DMS53 treated with DMSO at 0.1 percent for 48 hours (cell line): ENCODE data around the gene CSRP3.
"Not testable (repeated sequence)": the region's sequence is repeated elsewhere in the genome, so short reads cannot be mapped to it uniquely, and the experiment has no call there.

ENCODE experiments used
- DNase-seq: peaks from one replicate; lab custom pipeline; 2025; ENCODE audit not compliant: unreplicated experiment; lab: John Stamatoyannopoulos, UW

The CSRP3 gene

DNA sequence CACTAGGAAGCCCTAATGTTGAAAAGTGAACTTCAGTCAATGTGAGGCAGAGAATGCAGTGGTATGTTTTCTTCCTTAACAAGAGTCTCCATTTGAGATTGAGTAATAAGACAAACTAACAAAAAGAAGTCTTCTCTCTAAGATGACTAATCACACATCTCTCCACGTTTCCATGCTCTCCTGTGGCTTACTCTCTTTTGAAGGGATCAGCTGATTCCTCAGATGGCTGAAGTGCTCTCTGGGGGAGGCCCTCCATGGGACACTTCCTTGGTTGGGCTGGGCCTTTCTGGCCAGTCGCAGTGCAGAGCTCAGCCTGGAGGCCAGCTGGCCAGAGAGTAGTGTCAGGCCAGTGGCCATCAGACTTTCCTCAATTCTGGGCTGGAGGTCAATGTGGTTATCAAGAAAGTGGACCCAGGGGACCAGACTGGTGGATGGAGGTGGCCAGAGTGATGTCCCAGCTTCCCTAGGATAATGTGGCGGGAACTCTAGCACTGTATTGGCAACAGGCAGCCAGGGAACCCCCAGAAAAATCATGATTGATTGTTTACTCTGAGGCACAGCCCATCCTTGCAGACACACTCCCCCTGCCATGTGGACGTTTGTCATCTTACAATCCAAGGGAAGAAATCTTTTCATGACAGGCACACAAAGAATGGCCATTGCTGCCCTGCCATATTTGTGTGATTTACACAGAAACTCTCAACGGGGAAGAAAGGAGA lies 14.5 kb downstream of the CSRP3 start:
- no peak for DNase-seq

DNA sequence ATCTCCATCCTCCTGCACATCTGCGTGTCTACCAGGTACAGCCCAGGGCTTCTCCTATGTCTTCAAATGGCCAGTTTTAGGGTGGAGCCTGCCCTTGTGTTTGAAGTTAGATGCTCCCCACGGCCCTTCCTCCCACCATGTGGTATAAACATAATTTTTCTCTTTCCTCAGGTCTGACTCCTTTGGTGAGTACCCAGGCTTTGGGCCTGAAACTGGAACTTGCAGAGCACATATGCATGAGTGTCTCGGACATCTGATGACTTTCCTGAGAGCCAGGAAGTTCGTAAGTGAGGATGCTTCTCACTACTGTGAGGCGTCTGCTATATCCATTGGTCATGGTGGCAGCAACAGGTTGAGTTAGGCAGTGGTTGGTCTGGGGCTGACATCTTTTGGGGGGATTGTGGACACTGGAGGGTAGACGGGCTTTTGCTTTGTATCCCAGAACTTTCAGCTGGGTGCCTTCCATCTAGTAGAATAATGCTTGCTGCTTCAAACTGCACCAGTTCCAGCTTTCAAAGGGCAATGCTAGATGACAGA lies 16.2 kb downstream of the CSRP3 start:
- DNase-seq: no peak

DNA sequence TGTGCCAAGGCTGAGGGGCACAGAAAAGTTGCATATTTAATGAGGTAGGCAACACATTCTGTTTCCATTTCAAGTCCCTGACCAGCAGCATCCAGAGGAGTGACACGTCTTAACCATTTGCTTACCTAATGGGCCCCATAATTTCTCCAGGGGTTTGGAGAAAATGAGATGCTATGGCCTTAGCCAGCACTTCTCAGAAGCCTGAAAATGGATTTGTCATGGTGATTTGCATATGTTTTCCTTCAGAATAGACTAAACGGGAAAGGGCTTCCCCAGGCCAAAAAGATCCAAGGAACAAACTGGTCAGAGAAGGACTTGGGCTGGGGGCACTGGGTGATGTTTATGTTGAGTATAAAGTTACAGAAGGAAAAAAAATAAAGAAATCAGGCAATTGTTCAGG lies 16.7 kb downstream of the CSRP3 start:
- no peak for DNase-seq

DNA sequence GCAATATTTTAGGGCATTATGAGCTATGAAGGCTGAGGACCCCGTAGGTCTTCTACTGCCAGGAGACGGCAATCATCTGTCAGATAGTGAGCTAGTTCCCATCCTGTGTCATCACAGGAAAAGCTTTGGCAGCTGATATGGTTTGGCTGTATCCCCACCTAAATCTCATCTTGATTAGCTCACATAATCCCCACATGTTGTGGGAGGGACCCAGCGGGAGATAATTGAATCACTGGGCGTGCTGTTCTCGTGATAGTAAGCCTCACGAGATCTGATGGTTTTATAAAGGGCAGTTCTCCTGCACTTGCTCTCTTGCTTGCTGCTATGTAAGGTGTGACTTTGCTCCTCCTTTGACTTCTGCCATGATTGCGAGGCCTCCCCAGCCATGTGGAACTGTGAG lies 18.1 kb downstream of the CSRP3 start:
- no peak for DNase-seq

DNA sequence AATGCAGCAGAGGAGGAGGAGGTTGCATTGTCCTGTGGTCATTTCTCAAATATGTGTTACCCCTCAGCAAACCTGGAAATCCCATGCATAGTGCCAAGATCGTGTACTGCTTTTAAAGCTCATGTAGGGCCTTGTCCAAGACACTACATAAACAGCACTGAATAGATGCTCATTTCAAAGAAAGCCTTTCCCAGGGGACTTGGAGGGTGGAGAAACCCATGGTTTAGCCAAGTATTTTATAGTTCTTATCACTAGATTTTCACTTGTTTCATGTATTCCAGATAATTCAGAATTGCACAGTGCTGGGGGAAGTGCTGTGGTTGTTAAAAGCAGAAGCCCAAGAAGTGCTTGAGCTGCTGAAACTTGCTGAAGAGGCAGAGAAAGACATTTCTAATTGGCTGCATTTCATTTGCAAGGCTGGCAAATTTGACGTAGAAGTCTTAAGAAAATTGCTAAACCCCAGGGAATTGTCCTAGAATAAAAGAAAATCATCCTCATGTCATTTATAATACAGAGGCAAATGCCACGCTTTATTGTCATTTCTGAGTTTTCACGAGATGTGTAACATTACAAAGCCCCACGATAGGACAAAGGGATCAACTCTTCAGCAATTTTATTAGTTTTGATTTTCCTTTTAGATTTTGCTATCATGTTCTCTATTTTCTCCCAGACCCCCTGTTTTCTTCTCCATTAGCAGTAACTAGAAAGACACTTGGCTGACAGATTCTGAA lies 20.1 kb downstream of the CSRP3 start:
- no peak for DNase-seq

DNA sequence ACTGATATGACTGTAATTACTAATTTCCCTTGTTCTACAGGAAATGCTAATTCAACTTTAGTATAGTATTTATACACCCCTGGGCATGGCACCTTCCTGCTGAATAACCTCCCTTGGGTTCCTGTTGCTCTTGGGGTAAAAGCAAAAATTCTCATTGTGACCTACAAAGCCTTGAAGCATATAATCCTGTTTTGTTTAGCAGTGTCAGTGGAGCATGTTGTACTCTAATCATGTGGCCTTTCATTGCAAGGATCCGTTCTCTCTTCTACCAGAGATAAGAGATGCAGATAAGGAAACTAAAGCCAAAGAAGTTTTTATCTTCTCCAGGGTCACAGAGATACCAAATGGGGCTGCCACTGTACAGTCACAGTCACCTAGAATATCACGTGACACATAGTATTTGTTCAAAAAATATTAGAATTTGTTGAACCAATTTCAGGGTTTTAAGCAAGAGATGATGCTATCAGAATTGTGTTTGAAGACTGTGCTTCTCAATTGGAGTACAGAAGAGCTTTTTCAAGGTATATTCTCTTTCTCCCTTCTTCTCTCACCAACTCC lies 25.1 kb downstream of the CSRP3 start:
- no peak for DNase-seq

DNA sequence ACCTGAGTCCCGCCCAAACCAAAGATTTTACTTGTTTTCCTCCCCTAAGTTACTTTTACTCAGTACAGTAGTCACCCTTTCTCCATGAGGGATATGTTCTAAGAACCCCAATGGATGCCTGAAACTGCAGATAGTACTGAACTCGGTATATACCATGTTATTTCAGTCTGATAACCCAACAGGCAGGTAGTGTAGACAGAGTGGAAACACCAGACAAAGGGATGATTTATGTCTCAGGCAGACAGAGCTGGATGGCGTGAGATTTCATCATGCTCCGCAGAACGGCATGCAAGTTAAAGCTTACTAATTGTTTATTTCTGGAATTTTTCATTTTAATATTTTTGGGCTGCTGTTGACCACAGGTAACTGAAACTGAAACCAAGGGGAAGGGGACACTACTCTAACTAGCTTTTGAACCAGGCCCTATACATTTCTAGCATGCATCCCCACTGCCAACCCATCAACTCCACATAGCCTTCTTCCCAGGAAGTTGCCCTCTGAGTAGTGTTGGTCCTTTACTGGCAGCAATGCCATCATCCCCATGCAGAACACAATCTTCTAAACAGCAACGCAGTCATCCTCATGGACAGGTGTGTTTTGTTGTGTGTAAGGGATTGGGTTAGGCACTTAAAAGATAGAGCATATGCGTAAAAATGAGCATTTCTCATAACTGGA lies 27.7 kb downstream of the CSRP3 start:
- DNase-seq: no peak

DNA sequence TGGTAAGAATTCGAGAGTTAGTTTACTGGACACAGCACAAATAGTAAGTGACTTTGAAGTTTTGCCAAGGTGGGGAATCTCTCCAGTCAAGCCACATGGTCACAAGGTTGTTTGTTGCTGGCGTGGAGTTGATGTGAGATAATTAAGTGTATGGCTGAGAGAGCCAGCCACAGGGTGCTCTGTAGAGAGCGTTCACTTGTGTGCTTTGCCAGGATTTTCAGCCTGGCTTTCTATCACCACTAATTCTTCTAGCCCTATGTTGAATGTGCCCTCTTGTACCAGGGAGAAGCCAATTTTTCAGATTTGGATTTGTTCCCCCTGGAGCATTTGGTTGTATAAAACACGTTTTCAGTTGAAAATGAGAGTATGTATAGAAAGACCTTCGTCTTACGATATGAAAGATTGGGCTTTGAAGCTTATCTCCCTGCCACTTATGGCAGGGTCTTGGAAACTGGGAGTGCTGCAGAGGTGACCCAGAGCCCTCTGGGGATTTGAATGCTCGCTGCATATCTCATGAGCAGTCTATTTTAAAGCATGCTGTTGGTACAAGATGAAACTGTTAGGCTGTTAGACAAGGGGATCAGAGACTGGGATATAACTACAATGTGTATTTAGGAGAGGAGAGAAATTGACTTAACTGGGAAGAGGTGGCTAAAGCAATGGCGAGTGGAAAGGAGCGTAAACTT lies 28.6 kb downstream of the CSRP3 start:
- DNase-seq: no peak

DNA sequence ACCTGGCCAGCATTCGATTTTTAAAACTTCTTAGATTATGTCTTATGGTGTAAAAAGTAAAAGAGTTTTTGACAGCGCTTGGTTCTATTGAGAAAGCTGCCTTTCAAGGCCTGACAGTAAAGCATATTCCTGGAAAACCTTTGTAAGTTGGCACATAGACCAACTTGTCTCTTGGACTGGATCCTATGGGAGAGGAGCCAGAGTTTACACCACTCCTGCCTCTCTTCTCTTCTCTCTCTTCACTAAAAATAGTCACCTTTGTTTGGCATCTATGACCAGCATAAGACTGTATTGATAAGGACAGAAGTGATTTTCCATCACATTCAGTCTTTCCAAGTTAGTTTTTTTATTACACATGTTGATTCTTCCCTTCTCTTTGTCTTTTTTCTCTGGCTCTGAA lies 33.7 kb downstream of the CSRP3 start:
- no peak for DNase-seq

DNA sequence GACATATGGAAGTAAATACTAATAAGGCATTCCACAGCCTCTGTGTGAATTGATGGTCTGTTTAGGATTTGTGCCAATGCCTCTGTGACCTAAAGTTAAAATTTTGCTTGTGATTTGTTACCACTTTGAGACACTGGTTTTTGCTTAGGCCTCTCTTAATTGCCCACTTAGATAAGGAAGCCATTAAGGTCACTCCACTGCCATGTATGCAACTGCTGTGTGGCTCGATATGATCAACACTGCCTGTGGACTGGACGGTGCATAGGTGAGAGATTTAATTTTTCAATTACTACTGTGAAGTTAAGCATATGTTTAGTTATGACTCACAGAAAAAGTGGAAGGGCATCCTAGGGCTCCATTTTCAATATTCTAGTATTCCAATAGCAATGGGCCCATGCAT lies 36.9 kb downstream of the CSRP3 start:
- DNase-seq: no peak

DNA sequence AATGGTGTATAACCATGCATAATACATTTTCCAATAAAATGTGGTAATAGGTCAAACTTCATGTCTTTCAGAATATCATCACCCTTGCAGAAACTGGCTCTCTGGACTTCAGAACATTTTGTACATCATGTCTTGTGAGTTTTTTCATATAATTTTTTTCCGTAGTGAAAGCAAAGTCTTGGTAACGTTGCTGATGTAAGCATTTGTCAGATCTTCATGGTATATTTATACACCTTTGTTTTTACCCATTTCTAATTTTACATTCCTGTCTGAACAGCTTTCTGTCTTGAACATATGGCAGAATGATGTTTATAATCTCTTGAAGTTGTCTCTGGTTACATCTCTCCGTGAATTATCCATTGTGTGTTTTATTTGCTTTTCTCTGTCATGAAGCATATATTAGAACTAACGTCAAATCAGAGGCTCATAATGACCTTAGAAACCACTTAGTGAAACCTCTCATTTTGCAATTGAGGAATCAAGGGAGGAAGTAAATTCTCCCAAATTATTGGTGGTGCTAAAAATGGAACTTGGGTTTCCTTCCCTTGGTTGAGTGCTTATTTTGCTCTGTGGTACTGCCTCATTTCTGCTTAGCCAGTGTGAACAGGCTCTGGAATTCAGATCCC lies 37.4 kb downstream of the CSRP3 start:
- DNase-seq: peak; percentile 86

DNA sequence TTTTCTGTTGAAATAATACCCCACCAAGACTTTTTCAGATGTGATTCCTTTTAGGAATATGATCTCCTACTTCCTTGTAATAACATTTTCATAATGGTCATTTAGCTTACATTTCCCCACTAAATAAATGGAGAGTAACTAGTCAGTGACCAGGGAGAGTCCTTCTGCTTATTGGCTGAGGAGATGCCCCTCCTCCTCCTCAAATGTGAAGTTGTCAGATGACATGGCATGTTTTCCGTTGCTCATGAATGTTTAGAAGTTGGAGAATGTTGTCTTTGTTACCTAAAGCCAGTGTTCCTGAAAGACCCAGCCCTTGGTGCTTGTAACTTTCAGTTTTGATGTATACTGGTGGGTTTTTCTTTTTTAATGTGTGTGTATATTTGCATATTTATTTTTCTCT lies 38.2 kb downstream of the CSRP3 start:
- no peak for DNase-seq

DNA sequence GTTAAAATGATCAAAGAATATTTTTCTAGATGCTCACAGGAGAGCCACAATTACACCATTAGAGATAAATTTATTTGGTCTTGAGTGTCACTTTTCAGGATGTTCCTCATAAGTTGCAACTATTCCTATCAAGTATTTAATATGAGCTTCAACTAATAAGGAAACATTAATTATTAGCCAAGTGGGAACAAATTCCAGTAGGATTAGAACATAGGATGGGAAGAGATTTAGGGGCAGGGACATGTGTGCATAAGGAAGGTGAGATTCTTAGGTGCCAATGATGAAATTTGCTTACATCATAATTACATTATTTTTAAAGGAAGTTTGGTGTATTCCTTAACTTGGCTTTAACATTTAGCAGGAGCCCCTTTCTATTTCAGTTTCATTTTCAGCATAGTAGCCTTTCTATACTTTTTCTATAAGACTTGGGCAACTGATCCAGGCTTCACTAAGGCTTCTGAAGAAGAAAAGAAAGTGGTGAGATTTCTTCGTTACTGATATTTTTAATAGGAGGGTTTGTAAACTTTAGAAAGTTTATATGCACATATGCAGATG lies 38.8 kb downstream of the CSRP3 start:
- DNase-seq: no peak

DNA sequence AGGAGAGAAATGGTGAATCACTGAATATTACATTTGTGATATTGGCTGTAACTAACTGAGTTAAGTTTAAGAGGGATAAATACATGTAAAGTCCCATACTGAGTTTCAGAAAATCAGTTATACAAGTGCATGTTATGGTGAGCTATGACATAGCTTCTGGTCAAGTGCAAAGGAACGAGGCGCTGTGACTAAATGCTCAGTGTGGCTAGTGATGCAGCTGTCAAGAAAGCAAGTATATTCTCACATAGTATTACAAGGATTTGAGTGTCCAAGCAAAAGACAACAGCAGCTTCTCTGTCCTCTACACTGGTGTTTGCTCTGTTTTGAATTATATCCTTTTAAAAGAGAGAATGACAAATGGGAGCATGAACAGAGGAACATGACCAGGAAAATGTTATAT lies 40.1 kb downstream of the CSRP3 start:
- DNase-seq: no peak

DNA sequence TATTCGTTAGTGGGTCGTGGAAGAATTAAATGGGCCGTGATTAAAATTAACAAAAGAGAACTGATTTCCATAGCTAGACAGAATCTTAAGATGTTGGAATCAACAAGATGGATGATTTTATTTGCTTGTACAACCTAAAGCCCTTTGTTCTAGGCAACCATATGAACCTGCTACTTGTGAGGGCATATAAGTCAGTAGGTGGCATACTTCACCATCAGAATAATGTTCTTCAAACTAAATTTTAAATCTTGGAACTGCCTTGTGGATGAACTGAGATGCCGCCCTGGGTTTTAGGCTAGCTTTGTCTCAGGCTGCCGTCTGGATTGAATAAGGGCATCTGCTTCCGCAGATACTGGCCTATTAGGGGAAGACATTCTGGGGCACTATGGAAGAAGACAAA lies 40.9 kb downstream of the CSRP3 start:
- DNase-seq: no peak

DNA sequence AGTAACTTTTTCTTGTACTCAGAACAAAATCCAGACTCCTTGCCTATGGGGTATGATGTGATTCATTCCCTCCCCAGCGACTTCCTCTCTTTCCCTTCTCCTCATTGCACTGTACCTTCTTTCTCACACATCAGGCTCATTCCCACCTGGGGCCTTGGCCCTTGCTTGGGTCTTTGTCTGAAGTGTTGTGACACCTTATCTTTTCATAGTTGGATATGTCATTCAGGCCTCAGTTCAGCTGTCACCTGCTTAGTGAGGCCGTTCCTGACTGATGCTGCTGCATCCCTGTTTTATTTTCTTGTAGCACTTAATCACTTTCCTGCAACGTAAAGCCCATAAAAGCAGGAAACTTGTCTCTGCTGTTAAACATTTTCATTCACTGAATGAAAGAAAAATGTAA lies 44.9 kb downstream of the CSRP3 start:
- DNase-seq: no peak

DNA sequence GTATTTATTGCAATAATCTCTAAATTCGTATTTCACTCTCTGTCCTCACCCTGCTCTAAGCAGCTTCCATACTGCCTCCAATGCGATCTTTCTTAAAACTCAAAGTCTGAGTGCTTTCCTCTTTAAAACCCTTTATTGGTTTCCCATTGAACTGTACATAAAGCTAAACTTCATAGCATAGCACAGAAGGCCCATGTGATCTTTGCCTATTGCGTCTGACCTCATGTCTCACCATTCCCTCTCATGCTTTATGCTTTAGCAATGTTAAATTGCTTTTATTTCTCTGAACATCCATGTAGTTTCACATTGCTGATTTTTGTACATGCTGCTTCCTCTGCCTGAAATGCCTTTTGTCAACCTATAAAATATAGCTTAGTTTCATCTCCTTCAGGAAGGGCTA lies 56.5 kb downstream of the CSRP3 start:
- DNase-seq: no peak

DNA sequence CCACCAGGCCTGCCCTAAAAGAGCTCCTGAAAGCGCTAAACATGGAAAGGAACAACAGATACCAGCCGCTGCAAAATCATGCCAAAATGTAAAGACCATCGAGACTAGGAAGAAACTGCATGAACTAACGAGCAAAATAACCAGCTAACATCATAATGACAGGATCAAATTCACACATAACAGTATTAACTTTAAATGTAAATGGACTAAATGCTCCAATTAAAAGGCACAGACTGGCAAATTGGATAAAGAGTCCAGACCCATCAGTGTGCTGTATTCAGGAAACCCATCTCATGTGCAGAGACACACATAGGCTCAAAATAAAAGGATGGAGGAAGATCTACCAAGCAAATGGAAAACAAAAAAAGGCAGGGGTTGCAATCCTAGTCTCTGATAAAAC lies 64.9 kb downstream of the CSRP3 start:
- DNase-seq: not testable (repeated sequence)

DNA sequence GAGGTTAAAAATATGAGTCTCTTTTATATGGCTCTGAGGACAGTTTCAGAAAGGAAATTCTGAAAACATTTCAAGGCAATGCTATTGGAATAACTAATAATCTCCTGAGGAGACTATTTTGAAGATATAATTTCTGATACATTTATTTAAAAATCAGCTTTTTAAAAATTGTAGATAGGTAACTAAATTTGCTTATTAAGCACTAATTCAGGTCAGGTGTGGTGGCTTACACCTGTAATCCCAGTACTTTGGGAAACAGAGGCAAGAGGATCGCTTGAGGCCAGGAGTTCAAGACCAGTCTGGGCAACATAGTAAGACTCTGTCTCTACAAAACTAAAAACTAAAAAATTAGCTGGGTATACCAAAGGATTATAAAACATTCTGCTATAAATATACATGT lies 67.8 kb downstream of the CSRP3 start:
- no peak for DNase-seq
